ENCODE results near the gene ACTR3C. TPM values are rescaled to one million over a fixed set of nuclear protein-coding genes. Genes with fewer than 3 reads are reported as not detected.
A peak's percentile ranks its signal among the peaks of the same experiment; 100 is the strongest.
"Not testable (repeated sequence)": the region's sequence is repeated elsewhere in the genome, so short reads cannot be mapped to it uniquely, and the experiment has no call there.

Gene ACTR3C
- total RNA-seq, 3 donors from 2014 or later, result 5.0 to 54.0 (median 30.2) TPM

DNA sequence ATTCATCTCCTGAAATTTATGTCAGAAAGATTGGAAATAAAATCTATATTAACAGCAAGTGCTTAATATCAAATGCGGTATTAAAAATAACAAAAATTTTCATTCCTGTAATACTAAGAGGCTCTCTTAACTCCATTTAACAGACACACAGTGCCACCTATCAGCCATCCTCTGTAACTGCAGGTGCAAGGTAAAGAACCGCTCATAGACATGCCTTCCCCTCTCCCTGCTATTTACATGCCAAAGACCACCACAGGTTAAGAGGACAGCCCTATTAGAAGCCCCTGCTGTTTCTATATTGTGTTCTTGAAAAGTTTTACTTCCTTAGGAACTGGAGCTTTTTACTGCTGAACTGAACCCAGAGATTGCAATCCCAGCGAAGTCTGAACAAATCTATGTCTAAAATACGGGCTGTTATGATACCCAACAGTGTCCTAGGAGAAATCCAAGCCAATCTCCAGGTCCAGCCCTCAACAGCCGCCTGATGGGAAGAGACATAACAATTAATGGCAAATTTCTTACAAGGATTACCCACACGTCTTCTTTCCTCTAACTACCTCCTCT, 47.1 kb downstream of the ACTR3C start:
- H3K9me3 ChIP-seq; DNase-seq (ENCODE audit: low spot score in 2 of 2); H3K4me1 ChIP-seq; intact Hi-C loops (cut with DNase I; ENCODE audit: low total_unique reads); H3K27me3 ChIP-seq; H3K36me3 ChIP-seq; H3K4me3 ChIP-seq; H3K27ac ChIP-seq: not testable (repeated sequence)
- TF ChIP-seq CTCF (IDR thresholded peaks at IDR 0.05), result peak; percentile 38 to 67 (median 60)

DNA sequence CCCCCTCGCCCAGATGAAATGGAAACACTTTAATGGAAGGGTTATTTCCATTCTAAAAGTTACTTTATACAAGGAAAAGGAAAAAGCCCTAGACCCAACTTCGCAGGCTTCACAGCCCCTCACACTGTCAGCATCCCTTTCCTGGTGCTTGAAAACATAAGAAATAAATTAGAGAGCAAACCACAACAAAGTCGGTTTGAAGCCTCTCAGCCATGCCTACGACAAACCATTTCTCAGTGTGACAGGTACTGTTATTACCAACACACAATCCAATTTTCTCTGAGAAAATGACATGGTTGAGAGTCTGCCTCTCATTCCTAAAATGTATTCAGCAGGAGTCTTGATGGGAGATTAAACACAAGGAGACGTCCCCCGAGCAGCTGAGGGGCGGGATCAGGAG, 51.4 kb downstream of the ACTR3C start:
- H3K4me1 ChIP-seq; H3K27me3 ChIP-seq; H3K27ac ChIP-seq; H3K4me3 ChIP-seq; H3K9me3 ChIP-seq; H3K36me3 ChIP-seq; intact Hi-C loops (cut with DNase I; ENCODE audit: low total_unique reads); DNase-seq (ENCODE audit: low spot score in 2 of 2): not testable (repeated sequence)

GRCh38 chr7:150270101-150270824, 53.1 kb downstream of the ACTR3C start:
- H3K27me3 ChIP-seq; H3K36me3 ChIP-seq; H3K4me1 ChIP-seq; H3K4me3 ChIP-seq; H3K9me3 ChIP-seq; H3K27ac ChIP-seq; DNase-seq (ENCODE audit: low spot score in 2 of 2); intact Hi-C loops (cut with DNase I; ENCODE audit: low total_unique reads): not testable (repeated sequence)

GRCh38 chr7:150268798-150269197, 54.5 kb downstream of the ACTR3C start:
- H3K27ac ChIP-seq; H3K4me1 ChIP-seq; intact Hi-C loops (cut with DNase I; ENCODE audit: low total_unique reads); H3K9me3 ChIP-seq; DNase-seq (ENCODE audit: low spot score in 2 of 2); H3K36me3 ChIP-seq; H3K4me3 ChIP-seq; H3K27me3 ChIP-seq: not testable (repeated sequence)

DNA sequence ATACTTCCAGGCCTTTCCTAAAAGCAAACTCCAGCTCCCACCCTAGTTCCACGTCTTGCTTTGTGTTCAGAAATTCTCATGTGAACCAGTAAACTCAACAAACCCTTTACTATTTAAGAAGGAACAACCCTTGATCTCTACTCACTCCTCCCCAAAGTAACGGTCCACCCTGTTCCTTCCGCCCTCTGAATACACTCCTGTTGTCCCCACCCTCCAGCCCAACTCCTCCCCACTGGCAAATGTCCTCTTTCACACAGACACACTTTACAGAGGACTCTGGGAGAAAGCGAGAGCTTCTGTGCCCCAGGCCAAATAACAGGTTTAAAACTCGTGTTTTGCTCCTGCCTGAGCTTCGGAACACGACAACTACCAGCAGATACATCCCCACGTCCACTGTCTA, 55.1 kb downstream of the ACTR3C start:
- H3K4me3 ChIP-seq; H3K9me3 ChIP-seq; H3K27ac ChIP-seq; intact Hi-C loops (cut with DNase I; ENCODE audit: low total_unique reads); H3K4me1 ChIP-seq; DNase-seq (ENCODE audit: low spot score in 2 of 2); H3K27me3 ChIP-seq; H3K36me3 ChIP-seq: not testable (repeated sequence)

- H3K4me3 ChIP-seq; H3K27ac ChIP-seq; H3K27me3 ChIP-seq; H3K4me1 ChIP-seq; intact Hi-C loops (cut with DNase I; ENCODE audit: low total_unique reads); H3K9me3 ChIP-seq; DNase-seq (ENCODE audit: low spot score in 2 of 2); H3K36me3 ChIP-seq: not testable (repeated sequence)
Observed at GRCh38 chr7:150266953-150267665, 56.2 kb downstream of the ACTR3C start.

- intact Hi-C loops (cut with DNase I; ENCODE audit: low total_unique reads); DNase-seq (ENCODE audit: low spot score in 2 of 2); H3K27ac ChIP-seq; H3K36me3 ChIP-seq; H3K9me3 ChIP-seq; H3K27me3 ChIP-seq; H3K4me1 ChIP-seq; H3K4me3 ChIP-seq: not testable (repeated sequence)
Observed at GRCh38 chr7:150262656-150263055, 60.7 kb downstream of the ACTR3C start.

DNA sequence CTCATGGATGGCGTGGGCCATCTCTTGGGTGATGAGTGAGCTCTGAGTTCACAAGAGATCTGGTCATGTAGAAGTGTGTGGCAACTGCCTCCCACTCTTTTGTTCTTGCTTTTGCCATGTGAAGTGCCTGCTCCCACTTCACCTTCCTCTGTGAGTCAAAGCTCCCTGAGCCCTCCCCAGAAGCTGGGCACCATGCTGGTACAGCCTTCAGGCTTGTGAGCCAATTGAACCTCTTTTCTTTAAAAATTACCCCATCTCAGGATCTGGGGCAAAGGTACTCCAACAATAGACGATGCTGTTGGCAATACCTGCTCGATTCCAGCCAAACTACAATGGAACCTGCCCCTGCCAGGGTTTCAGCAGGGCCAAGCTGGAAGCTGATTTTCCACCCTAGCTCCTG, 75.6 kb downstream of the ACTR3C start:
- H3K27me3 ChIP-seq; H3K27ac ChIP-seq; DNase-seq (ENCODE audit: low spot score in 2 of 2); H3K4me3 ChIP-seq; H3K4me1 ChIP-seq; H3K36me3 ChIP-seq; H3K9me3 ChIP-seq; intact Hi-C loops (cut with DNase I; ENCODE audit: low total_unique reads): not testable (repeated sequence)

DNA sequence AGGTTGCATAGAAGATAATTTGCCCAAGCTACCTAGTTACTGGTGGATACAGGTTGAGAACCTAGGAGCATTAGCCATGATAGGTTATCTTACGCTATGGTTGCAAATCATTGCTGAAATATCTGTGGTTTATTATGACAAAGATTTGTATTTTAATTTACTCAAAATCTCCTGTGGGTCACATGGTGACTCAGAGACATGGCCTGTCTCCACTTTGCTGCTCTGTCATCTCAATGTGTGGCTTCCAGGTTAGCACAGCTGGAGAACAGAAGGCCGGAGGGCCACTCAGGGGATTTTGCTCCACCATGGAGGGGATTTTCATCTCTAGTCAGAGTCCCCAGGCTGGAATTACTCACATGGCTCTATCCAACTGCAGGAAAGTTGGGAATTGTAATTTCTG, 78.1 kb downstream of the ACTR3C start:
- intact Hi-C loops (cut with DNase I; ENCODE audit: low total_unique reads); H3K4me3 ChIP-seq; H3K4me1 ChIP-seq; H3K27ac ChIP-seq; H3K27me3 ChIP-seq; DNase-seq (ENCODE audit: low spot score in 2 of 2); H3K9me3 ChIP-seq; H3K36me3 ChIP-seq: not testable (repeated sequence)

DNA sequence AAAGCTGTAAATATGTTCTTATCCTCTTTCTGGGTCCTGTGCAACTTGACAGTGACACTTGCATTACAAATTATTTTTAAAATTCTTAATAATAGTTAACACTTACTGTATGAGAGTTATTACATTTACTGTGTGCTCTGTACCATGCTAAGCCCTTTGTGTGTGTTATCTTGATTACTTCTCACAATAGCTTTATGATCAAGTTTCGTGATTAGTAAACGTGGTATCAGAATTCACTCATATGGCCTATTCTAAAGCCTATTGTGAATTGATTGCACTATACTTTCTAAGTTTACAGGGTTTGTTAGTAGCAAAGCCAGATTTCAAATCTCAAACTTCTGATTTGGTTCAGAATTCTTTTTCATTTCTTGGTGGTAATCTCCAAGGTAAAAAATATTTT, 80.4 kb downstream of the ACTR3C start:
- H3K4me3 ChIP-seq; H3K27me3 ChIP-seq; DNase-seq (ENCODE audit: low spot score in 2 of 2); H3K9me3 ChIP-seq; intact Hi-C loops (cut with DNase I; ENCODE audit: low total_unique reads); H3K4me1 ChIP-seq; H3K36me3 ChIP-seq; H3K27ac ChIP-seq: not testable (repeated sequence)

- H3K27ac ChIP-seq; H3K4me1 ChIP-seq; H3K27me3 ChIP-seq; H3K9me3 ChIP-seq; H3K4me3 ChIP-seq; DNase-seq (ENCODE audit: low spot score in 2 of 2); H3K36me3 ChIP-seq; intact Hi-C loops (cut with DNase I; ENCODE audit: low total_unique reads): not testable (repeated sequence)
Observed at GRCh38 chr7:150225444-150225843, 97.9 kb downstream of the ACTR3C start.

GRCh38 chr7:150222083-150222972, 101.0 kb downstream of the ACTR3C start:
- H3K27me3 ChIP-seq; H3K36me3 ChIP-seq; DNase-seq (ENCODE audit: low spot score in 2 of 2); H3K4me3 ChIP-seq; intact Hi-C loops (cut with DNase I; ENCODE audit: low total_unique reads); H3K9me3 ChIP-seq; H3K4me1 ChIP-seq; H3K27ac ChIP-seq: not testable (repeated sequence)
